K562 (cell line): ENCODE results near the gene FASTKD1. TPM values are rescaled to one million over a fixed set of nuclear protein-coding genes. Genes with fewer than 3 reads are reported as not detected.

Experiments used
- ARNT ChIP-seq, 2 experiments: fragments of 450-650 bp; IDR thresholded peaks; 2 replicates each; pipeline ENCODE4 v1.6.1; 2016; ENCODE audit warnings: mild to moderate bottlenecking in 1 of 2
- ASH1L ChIP-seq: fragments of 450-650 bp; IDR thresholded peaks from 2 replicates; pipeline ENCODE4 v1.6.1; 2018; ENCODE audit warnings: borderline replicate concordance, mild to moderate bottlenecking, low read depth; ENCODE audit not compliant: partially characterized antibody
- CHD1 ChIP-seq: fragments of 200-600 bp; sonication (generic); IDR thresholded peaks from one replicate; pipeline ENCODE4 v1.6.1; 2012; ENCODE audit warnings: mild to moderate bottlenecking, moderate library complexity, low read length, inconsistent platforms
- CTBP1 ChIP-seq: fragments of 450-650 bp; IDR thresholded peaks from 2 replicates; pipeline ENCODE4 v1.6.1; 2016; ENCODE audit warnings: borderline replicate concordance
- ILF3 ChIP-seq: fragments of 450-650 bp; IDR thresholded peaks from 2 replicates; pipeline ENCODE4 v1.6.1; 2018; ENCODE audit warnings: antibody characterized with exemption, mild to moderate bottlenecking, moderate library complexity, borderline replicate concordance
- KLF13 ChIP-seq: fragments of 450-650 bp; IDR thresholded peaks from 2 replicates; pipeline ENCODE4 v1.6.1; 2016; ENCODE audit warnings: missing genetic modification characterization, low read depth, mild to moderate bottlenecking, missing compliant biosample characterization, moderate library complexity, borderline replicate concordance
- NFRKB ChIP-seq: fragments of 450-650 bp; IDR thresholded peaks from 2 replicates; pipeline ENCODE4 v1.6.1; 2016; ENCODE audit warnings: low read depth
- NRF1 ChIP-seq, 2 experiments: fragments of 450-650 bp; IDR thresholded peaks in 1 of 2; conservative IDR thresholded peaks in 1 of 2; 2 replicates each; pipeline ENCODE4 v1.6.1; 2014; ENCODE audit warnings: mild to moderate bottlenecking in 2 of 2
- POLR2AphosphoS5 ChIP-seq: IDR thresholded peaks from 2 replicates; pipeline ENCODE4 v1.6.1; 2011; ENCODE audit warnings: mild to moderate bottlenecking, low read depth, low read length, moderate library complexity; ENCODE audit not compliant: control insufficient read depth, insufficient read depth
- PURB ChIP-seq: sonication (generic); formaldehyde crosslinking; IDR thresholded peaks from 2 replicates; pipeline ENCODE4 v1.9.0; 2021; ENCODE audit warnings: low read depth, mild to moderate bottlenecking, missing genetic modification reagents
- RBM34 ChIP-seq: fragments of 200-400 bp; formaldehyde crosslinking; IDR thresholded peaks from 2 replicates; pipeline ENCODE4 v1.6.1; 2018; ENCODE audit warnings: low read length, borderline replicate concordance; ENCODE audit not compliant: insufficient read depth
- SPI1 ChIP-seq: IDR thresholded peaks from 2 replicates; pipeline ENCODE4 v1.6.1; 2011; ENCODE audit warnings: low read depth, low read length, control low read depth, borderline replicate concordance
- SUPT5H ChIP-seq: fragments of 450-650 bp; IDR thresholded peaks from 2 replicates; pipeline ENCODE4 v1.6.1; 2016
- TFAM ChIP-seq: fragments of 250-450 bp; sonication (Bioruptor Pico); conservative IDR thresholded peaks from 2 replicates; pipeline ENCODE4 v1.5.0; 2021; ENCODE audit warnings: mild to moderate bottlenecking, moderate library complexity
- XRCC5 ChIP-seq: fragments of 200-400 bp; formaldehyde crosslinking; IDR thresholded peaks from 2 replicates; pipeline ENCODE4 v1.6.1; 2017; ENCODE audit warnings: low read depth, mild to moderate bottlenecking, low read length
- ZBED1 ChIP-seq: IDR thresholded peaks from 2 replicates; pipeline ENCODE4 v1.6.1; 2014
- ZNF3 ChIP-seq: fragments of 250-450 bp; sonication (Bioruptor Pico); IDR thresholded peaks from 2 replicates; pipeline ENCODE4 v1.5.0; 2021; ENCODE audit warnings: mild to moderate bottlenecking, moderate library complexity
- ZNF354B ChIP-seq: fragments of 250-450 bp; sonication (Bioruptor Pico); IDR thresholded peaks from 2 replicates; pipeline ENCODE4 v1.4.0; 2020
- polyA plus RNA-seq, 8 experiments: library from polyadenylated mRNA; depleted of rRNA in 4 of 8; stranded (reverse) in 5 of 8; unstranded in 3 of 8; fragments of >200 nt; fragmentation: Nextera tagmentation in 2 of 8; fragmentation: Illumina TruSeq in 1 of 8; extraction: Ambion mirVana in 2 of 8; extraction: Trizol in 1 of 8; gene quantifications; 2 replicates each; pipeline versions ENCODE4 v1.2.1 to v1.2.3, GENCODE V29; 2011 to 2014; ENCODE audit warnings: inconsistent platforms in 1 of 8, missing spikeins in 1 of 8
- total RNA-seq, 7 experiments: library from RNA; depleted of rRNA in 6 of 7; stranded (reverse); fragments of >200 nt in 6 of 7; fragmentation: Illumina TruSeq in 2 of 7; extraction: Trizol in 2 of 7; gene quantifications; 2 replicates each; pipeline versions ENCODE4 v1.2.1 to v1.2.3, GENCODE V29; 2011 to 2021; ENCODE audit warnings: low replicate concordance in 1 of 7
- TF ChIP-seq, protein P1 (sequence below): IDR thresholded peaks from 2 replicates; pipeline ENCODE4 v1.6.1; 2011; ENCODE audit not compliant: insufficient read length; ENCODE audit errors: extremely low read depth
- TF ChIP-seq, protein P2 (sequence below): sonication (generic); formaldehyde crosslinking; IDR thresholded peaks from 2 replicates; pipeline ENCODE4 v1.8.0; 2023; ENCODE audit warnings: missing genetic modification reagents, mild to moderate bottlenecking, borderline replicate concordance
- TF ChIP-seq, protein P3 (sequence below): fragments of 250-450 bp; sonication (Bioruptor Pico); IDR thresholded peaks from 2 replicates; pipeline ENCODE4 v1.8.0; 2022; ENCODE audit warnings: inconsistent platforms, mild to moderate bottlenecking, moderate library complexity, borderline replicate concordance

FASTKD1 gene
- total and polyA plus RNA-seq, 9 of the 15 experiments (the other 6 are each of a cell fraction or from before 2014, with no cell fraction given) = 63.5 to 134 (median 119) TPM

DNA sequence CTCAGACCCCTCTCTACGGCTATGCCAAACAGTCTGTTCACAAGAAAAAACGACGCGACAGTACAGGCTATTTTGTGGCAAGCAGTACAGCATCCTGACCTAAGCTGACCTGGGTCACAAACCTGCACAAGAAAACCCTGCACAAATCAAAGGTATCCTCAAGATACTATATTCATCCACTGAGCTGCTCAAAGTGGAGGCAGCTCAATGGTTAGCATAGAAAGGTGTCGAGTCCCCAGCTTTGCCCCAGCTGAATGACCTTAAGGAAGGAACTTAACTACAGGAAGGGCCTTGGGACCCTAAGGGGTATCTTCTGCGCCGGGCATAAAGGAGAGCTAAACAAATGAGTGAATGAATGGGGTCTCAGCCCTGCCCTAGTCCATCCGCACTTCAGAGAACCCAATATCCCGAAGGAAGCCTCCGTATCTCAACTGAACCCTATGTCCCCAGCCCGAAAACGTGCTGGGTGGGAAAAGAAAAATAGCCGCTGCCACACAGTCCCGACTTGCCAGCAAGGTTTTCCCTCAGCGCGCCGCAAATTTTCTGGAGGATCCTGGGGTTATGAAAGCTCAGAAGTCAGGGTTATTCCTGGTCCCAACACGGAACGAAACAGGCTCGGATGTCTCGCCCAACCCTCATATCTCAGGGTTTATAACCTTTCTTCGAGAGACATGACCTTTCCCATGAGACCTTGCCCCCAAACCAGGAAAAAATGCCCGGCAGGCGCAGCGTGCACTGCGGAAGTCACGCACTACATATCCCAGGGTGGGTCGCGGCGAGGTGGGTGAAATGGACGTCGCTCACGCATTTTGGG, at the start of gene FASTKD1 (continued):
- TF ChIP-seq, protein P1, sequence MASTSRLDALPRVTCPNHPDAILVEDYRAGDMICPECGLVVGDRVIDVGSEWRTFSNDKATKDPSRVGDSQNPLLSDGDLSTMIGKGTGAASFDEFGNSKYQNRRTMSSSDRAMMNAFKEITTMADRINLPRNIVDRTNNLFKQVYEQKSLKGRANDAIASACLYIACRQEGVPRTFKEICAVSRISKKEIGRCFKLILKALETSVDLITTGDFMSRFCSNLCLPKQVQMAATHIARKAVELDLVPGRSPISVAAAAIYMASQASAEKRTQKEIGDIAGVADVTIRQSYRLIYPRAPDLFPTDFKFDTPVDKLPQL = peak; percentile 40
- TF ChIP-seq ZNF3 (CRISPR knock-in tag) (no peak), CTBP1 (peak; percentile 63; the same call in 1 of the 2 replicates), PURB (CRISPR knock-in tag) (no peak), KLF13 (tag) (peak; percentile 80; the same call in 1 of the 2 replicates), NRF1 (conservative IDR thresholded peaks at IDR 0.05 in 1 of 2, IDR thresholded peaks at IDR 0.05 in 1 of 2) (peak; percentile 90 to 92), SPI1 (peak; percentile 83), CHD1 (peak; percentile 19), ZNF354B (no peak), POLR2AphosphoS5 (peak; percentile 79), ILF3 (no peak), ARNT (IDR thresholded peaks at IDR 0.05) (peak in 1 of 2 experiments; percentile 62; a peak in 2 of 4 replicates), XRCC5 (peak; percentile 62), NFRKB (peak; percentile 45; the same call in 1 of the 2 replicates), SUPT5H (peak; percentile 85), RBM34 (no peak), ZBED1 (no peak), ASH1L (peak; percentile 80), TFAM (CRISPR knock-in tag) (no peak)
- TF ChIP-seq, protein P2, sequence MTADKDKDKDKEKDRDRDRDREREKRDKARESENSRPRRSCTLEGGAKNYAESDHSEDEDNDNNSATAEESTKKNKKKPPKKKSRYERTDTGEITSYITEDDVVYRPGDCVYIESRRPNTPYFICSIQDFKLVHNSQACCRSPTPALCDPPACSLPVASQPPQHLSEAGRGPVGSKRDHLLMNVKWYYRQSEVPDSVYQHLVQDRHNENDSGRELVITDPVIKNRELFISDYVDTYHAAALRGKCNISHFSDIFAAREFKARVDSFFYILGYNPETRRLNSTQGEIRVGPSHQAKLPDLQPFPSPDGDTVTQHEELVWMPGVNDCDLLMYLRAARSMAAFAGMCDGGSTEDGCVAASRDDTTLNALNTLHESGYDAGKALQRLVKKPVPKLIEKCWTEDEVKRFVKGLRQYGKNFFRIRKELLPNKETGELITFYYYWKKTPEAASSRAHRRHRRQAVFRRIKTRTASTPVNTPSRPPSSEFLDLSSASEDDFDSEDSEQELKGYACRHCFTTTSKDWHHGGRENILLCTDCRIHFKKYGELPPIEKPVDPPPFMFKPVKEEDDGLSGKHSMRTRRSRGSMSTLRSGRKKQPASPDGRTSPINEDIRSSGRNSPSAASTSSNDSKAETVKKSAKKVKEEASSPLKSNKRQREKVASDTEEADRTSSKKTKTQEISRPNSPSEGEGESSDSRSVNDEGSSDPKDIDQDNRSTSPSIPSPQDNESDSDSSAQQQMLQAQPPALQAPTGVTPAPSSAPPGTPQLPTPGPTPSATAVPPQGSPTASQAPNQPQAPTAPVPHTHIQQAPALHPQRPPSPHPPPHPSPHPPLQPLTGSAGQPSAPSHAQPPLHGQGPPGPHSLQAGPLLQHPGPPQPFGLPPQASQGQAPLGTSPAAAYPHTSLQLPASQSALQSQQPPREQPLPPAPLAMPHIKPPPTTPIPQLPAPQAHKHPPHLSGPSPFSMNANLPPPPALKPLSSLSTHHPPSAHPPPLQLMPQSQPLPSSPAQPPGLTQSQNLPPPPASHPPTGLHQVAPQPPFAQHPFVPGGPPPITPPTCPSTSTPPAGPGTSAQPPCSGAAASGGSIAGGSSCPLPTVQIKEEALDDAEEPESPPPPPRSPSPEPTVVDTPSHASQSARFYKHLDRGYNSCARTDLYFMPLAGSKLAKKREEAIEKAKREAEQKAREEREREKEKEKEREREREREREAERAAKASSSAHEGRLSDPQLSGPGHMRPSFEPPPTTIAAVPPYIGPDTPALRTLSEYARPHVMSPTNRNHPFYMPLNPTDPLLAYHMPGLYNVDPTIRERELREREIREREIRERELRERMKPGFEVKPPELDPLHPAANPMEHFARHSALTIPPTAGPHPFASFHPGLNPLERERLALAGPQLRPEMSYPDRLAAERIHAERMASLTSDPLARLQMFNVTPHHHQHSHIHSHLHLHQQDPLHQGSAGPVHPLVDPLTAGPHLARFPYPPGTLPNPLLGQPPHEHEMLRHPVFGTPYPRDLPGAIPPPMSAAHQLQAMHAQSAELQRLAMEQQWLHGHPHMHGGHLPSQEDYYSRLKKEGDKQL (CRISPR knock-in tag) = no peak
- TF ChIP-seq, protein P3, sequence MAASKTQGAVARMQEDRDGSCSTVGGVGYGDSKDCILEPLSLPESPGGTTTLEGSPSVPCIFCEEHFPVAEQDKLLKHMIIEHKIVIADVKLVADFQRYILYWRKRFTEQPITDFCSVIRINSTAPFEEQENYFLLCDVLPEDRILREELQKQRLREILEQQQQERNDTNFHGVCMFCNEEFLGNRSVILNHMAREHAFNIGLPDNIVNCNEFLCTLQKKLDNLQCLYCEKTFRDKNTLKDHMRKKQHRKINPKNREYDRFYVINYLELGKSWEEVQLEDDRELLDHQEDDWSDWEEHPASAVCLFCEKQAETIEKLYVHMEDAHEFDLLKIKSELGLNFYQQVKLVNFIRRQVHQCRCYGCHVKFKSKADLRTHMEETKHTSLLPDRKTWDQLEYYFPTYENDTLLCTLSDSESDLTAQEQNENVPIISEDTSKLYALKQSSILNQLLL (CRISPR knock-in tag) = no peak
